Hindlimb muscle (tissue), 1 donor: ENCODE results near the gene HNRNPC. TPM values are rescaled to one million over a fixed set of nuclear protein-coding genes. Genes with fewer than 3 reads are reported as not detected.
"Not testable (repeated sequence)": the region's sequence is repeated elsewhere in the genome, so short reads cannot be mapped to it uniquely, and the experiment has no call there.

Source experiments
- DNase-seq: peaks from one replicate; pipeline ENCODE4 v3.0.0-alpha.2; 2013
- polyA plus RNA-seq: library from polyadenylated mRNA; unstranded; fragments of 120-200 nt; gene quantifications from one replicate; pipeline ENCODE4 v1.2.1, GENCODE V29; 2013; ENCODE audit not compliant: insufficient read length

The HNRNPC gene
- polyA plus RNA-seq, result 398 TPM

GRCh38 chr14:21269252-21270046 is at the start of gene HNRNPC:
Gene HNRNPC, minus strand, starts transcription at chr14:21269442. Its CDS starts 35,249 bp downstream, at chr14:21234193.
- DNase-seq, result peak; percentile 100

GRCh38 chr14:21317398-21317797 is 48.2 kb upstream of the HNRNPC start:
- no peak for DNase-seq

- DNase-seq, result no peak
Observed at GRCh38 chr14:21313512-21313911, 44.3 kb upstream of the HNRNPC start.

GRCh38 chr14:21311614-21312013 is 42.4 kb upstream of the HNRNPC start:
- no peak for DNase-seq

- DNase-seq, result no peak
Observed at GRCh38 chr14:21309956-21310355, 40.7 kb upstream of the HNRNPC start.

DNA sequence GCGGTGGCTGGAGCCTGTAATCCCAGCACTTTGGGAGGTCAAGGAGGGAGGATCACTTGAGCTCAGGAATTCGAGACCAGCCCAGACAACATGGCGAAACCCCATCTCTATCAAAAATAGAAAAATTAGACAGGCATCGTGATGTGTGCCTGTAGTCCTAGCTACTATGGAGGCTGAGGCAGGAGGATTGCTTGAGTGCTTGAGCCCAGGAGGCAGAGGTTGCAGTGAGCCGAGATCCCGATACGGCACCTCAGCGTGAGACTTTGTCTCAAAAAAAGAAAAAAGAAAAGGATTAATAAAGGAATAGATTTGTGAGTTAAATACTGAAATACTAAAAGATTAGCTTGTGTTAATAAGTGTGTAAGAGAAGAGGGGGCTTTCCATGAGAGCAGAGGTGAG is 40.0 kb upstream of the HNRNPC start:
- DNase-seq, result no peak

DNA sequence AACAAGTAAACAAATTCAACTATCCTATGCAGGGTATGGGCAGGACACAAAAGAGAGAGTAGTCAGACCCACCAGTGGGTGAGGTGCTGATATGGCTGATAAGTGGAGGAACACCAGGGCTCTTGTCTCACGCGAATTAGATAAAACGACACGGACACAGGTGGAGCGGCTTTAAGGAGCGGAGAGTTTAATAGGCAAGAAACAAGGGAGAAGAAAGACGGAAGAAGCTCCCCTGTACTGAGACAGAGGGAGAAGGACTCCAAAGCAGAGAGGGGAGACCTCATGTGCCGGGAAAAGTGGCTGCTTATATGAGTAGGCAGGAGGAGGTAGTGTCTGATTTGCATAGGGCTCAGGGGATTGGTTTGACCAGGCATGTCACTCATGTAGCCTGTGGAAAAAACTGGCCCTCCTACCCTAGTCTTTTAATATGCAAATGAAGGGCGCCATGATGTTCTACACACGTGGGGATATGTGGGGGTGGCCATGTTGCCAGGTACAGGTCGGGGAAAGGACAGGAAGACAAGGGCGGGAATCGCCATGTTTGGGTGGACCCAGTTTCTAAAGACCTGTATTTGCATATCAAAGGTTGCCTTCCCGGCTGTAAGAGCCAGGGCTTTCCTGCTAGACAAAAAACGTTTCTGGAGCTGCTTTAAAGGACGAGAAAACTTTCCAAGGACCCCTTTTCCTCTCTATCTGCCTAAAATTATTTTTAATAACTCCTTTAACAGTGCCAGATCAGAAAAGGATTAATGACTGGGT is 39.4 kb upstream of the HNRNPC start:
- DNase-seq, result peak; percentile 25

DNA sequence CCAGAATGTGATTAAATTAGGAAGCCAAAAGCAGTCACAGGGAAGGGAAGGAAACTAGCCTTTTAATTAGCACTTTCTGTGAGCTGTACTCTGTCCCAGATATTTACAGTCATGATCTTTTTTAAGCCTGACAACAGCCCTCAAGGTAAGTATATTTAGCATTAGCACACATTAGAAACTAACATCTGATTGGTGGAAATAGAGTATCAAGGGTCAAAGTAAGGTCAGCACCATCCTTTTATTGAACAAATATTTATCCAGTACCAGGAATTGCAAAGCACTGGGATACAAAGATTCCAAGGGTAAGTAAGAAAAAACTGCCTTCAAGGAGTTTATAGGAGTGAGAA is 38.9 kb upstream of the HNRNPC start:
- no peak for DNase-seq

DNA sequence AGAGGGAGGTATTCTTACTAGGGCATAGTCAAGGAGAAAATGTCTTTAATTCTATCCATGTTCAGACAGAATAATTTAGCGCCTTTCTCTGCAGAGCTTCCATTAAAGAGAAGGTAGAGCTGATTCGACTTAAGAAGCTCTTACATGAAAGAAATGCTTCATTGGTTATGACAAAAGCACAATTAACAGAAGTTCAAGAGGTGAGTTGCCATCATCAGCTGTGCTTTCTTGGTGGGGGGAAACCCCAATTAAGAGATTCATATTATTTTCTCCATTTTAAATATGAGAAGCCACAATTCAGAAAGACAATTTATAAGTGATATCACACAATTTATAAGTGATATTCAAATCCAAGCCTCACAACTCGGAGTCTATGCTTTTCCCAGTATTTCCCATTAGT is 38.4 kb upstream of the HNRNPC start:
- DNase-seq, result no peak

GRCh38 chr14:21302836-21303140 is 33.5 kb upstream of the HNRNPC start:
- DNase-seq, result not testable (repeated sequence)

- DNase-seq, result no peak
Observed at GRCh38 chr14:21302013-21302835, 33.0 kb upstream of the HNRNPC start.

DNA sequence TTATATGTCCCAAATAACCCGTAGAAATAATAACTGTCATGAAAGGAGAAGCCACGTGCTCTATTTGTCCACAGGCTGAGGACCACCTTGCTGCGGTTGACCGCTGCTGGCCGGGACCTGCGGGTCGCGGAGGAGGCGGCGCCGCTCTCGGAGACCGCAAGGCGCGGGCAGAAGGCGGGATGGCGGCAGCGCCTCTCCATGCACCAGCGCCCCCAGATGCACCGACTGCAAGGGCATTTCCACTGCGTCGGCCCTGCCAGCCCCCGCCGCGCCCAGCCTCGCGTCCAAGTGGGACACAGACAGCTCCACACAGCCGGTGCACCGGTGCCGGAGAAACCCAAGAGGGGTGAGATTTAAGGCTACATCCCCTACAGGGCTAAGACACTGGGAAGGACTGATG is 31.6 kb upstream of the HNRNPC start:
- no peak for DNase-seq

GRCh38 chr14:21299562-21300130 is 30.4 kb upstream of the HNRNPC start:
- DNase-seq, result no peak

DNA sequence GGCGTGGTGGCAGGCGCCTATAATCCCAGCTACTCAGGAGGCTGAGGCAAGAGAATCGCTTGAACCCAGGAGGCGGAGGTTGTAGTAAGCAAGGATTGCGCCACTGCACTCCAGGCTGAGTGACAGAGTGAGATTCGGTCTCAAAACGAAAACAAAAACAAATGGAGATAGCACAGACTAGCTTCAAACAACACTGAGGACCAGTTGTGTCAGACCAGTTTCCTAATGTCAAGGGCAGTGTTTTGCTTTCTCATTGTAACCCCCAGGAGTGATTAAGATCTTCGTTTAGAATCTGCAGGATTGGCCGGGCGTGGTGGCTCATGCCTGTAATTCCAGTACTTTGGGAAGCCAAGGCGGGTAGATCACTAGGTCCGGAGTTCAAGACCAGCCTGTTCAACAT is 29.1 kb upstream of the HNRNPC start:
- no peak for DNase-seq

- DNase-seq, result not testable (repeated sequence)
Observed at GRCh38 chr14:21294026-21294425, 24.8 kb upstream of the HNRNPC start.

GRCh38 chr14:21287168-21287567 is 17.9 kb upstream of the HNRNPC start:
- DNase-seq, result no peak

DNA sequence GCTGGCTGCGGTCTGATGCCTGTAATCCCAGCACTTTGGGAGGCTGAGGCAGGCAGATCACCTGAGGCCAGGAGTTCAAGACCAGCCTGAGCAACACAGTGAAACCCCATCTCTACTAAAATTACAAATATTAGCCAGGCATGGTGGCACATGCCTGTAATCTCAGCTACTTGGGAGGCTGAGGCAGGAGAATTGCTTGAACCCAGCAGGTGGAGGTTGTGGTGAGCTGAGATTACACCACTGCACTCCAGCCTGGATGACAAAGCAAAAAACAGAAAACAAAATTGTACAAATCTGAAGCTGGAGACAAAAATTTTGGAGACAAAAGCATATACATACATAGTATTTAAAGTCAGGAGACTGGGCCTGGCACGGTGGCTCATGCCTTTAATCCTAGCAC is 17.3 kb upstream of the HNRNPC start:
- DNase-seq, result not testable (repeated sequence)

- not testable (repeated sequence) for DNase-seq
Observed at GRCh38 chr14:21281917-21282316, 12.7 kb upstream of the HNRNPC start.

GRCh38 chr14:21279783-21280182 is 10.5 kb upstream of the HNRNPC start, which contains the start of gene RPGRIP1:
Gene RPGRIP1, plus strand, starts transcription at chr14:21280083. Its CDS starts 7,894 bp downstream, at chr14:21287977.
- DNase-seq, result no peak

DNA sequence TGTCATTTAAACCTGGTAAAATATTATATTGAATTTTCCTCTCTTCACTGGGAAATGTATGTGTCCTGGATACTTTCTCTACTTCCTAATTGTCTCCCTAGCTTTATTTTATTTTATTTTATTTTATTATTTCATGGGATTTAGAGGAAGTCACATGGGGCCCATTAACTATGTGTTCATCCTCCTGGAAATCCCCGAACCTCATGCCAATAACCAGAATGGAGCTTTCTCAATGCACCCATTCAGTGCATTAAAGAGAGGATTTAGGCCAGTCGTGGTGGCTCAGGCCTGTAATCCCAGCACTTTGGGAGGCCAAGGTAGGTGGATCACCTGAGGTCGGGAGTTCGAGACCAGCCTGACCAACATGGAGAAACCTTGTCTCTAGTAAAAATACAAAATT is 9.4 kb upstream of the HNRNPC start:
- DNase-seq, result no peak

- no peak for DNase-seq
Observed at GRCh38 chr14:21275261-21275858, 6.1 kb upstream of the HNRNPC start.

- not testable (repeated sequence) for DNase-seq
Observed at GRCh38 chr14:21272661-21273060, 3.4 kb upstream of the HNRNPC start.
